Liver (tissue), 3 donors: ENCODE data around the gene SLCO4A1.

Experiments
- CTCF ChIP-seq: fragments of 150-350 bp; IDR thresholded peaks from 2 replicates; pipeline ENCODE4 v1.5.1; 2017; ENCODE audit warnings: improper control_type of control experiment, low read depth, low read length; ENCODE audit not compliant: missing input control
- EGR1 ChIP-seq, 2 donors: IDR thresholded peaks; 2 replicates each; pipeline ENCODE4 v1.6.1; 2016 to 2018; ENCODE audit warnings: antibody characterized with exemption in 2 of 2, low read depth in 2 of 2
- HNF4A ChIP-seq, 2 donors: conservative IDR thresholded peaks; 2 replicates each; pipeline ENCODE4 v1.6.1; 2016; ENCODE audit warnings: antibody characterized with exemption in 2 of 2, mild to moderate bottlenecking in 2 of 2
- MAX ChIP-seq: IDR thresholded peaks from 2 replicates; pipeline ENCODE4 v1.6.1; 2016; ENCODE audit warnings: antibody characterized with exemption
- donor health status: healthy.
- donor health status: healthy.

GRCh38 chr20:62644044-62644795 lies 1.9 kb downstream of the SLCO4A1 start:
- TF ChIP-seq CTCF = no peak
- no peak for TF ChIP-seq EGR1 (IDR thresholded peaks at IDR 0.05; ENCODE audit: low read depth in 2 of 2)
- TF ChIP-seq HNF4A (conservative IDR thresholded peaks at IDR 0.05) = no peak
- no peak for TF ChIP-seq MAX
